ENCODE results near the gene DLX1.

GRCh38 chr2:172135446-172135845 lies 50.1 kb downstream of the DLX1 start:
- TF ChIP-seq CTCF (IDR thresholded peaks at IDR 0.05) (no peak), POLR2A (IDR thresholded peaks at IDR 0.05; ENCODE audit: low read depth) (no peak)

All from esophagus muscularis mucosa (tissue), 3 donors.